BJ (cell line): ENCODE results near the gene ZNF410. TPM values are rescaled to one million over a fixed set of nuclear protein-coding genes. Genes with fewer than 3 reads are reported as not detected.
A peak's percentile ranks its signal among the peaks of the same experiment; 100 is the strongest.

ENCODE experiments used
- CTCF ChIA-PET: fragments of 350-600 bp; formaldehyde crosslinking; extraction: SDS; loops from one replicate; lab custom pipeline; 2021; ENCODE audit warnings: antibody characterized with exemption, inconsistent platforms; lab: Yijun Ruan, JAX
- POLR2A ChIA-PET: fragments of 300-600 bp; sonication (Branson Sonifier 250); formaldehyde crosslinking; extraction: SDS; loops from one replicate; lab custom pipeline; 2021; ENCODE audit warnings: antibody characterized with exemption; lab: Charles Lee
- DNase-seq: peaks from one replicate; pipeline ENCODE4 v3.0.0-alpha.2; 2011; ENCODE audit warnings: low read depth
- H3K27me3 ChIP-seq: 2 replicates; pipeline ENCODE4 v1.6.0; 2011; ENCODE audit warnings: low read length; ENCODE audit not compliant: control insufficient read depth, insufficient read depth
- H3K36me3 ChIP-seq: 2 replicates; pipeline ENCODE4 v1.5.1; 2011; ENCODE audit warnings: low read length; ENCODE audit not compliant: control insufficient read depth, insufficient read depth
- H3K4me3 ChIP-seq: 2 replicates; pipeline ENCODE4 v1.5.1; 2011; ENCODE audit warnings: low read depth, mild to moderate bottlenecking, control low read depth, low read length
- polyA plus RNA-seq: library from polyadenylated mRNA; depleted of rRNA; stranded (reverse); fragments of >200 nt; gene quantifications from 2 replicates; pipeline ENCODE4 v1.2.3, GENCODE V29; 2011; rRNA removed
- small RNA-seq: library from RNA; depleted of rRNA; stranded (forward); fragments of <200 nt; gene quantifications from one replicate; pipeline ENCODE3, GENCODE V24; 2012; ENCODE audit warnings: low replicate concordance, low read depth; ENCODE audit not compliant: insufficient read length
- TF ChIP-seq, protein P1 (sequence below): IDR thresholded peaks from 2 replicates; pipeline ENCODE4 v1.5.1; 2011; ENCODE audit warnings: low read depth, mild to moderate bottlenecking, control low read depth, inconsistent platforms, low read length, moderate library complexity; ENCODE audit not compliant: insufficient read depth

The ZNF410 gene
- polyA plus RNA-seq, 1 experiment = 44.8 TPM

DNA sequence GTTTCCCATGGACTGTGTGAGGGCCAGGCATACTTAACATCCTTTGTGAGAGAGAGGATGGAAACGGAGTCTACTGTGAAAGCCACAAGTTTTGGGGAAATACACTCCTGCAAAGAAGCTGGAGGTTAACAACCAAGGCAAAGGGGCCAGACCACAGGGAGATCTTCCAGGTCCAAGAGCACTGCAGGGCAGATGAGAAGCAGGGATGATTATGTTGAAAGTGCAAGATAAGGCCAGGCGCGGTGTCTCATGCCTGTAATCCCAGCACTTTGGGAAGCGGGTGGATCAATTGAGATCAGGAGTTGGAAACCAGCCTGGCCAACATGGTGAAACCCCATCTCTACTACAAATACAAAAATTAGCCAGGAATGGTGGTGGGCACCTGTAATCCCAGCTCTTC is 78.6 kb downstream of the ZNF410 start:
- POLR2A ChIA-PET = no interaction called here
- TF ChIP-seq, protein P1, sequence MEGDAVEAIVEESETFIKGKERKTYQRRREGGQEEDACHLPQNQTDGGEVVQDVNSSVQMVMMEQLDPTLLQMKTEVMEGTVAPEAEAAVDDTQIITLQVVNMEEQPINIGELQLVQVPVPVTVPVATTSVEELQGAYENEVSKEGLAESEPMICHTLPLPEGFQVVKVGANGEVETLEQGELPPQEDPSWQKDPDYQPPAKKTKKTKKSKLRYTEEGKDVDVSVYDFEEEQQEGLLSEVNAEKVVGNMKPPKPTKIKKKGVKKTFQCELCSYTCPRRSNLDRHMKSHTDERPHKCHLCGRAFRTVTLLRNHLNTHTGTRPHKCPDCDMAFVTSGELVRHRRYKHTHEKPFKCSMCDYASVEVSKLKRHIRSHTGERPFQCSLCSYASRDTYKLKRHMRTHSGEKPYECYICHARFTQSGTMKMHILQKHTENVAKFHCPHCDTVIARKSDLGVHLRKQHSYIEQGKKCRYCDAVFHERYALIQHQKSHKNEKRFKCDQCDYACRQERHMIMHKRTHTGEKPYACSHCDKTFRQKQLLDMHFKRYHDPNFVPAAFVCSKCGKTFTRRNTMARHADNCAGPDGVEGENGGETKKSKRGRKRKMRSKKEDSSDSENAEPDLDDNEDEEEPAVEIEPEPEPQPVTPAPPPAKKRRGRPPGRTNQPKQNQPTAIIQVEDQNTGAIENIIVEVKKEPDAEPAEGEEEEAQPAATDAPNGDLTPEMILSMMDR = no peak
- no peak for DNase-seq
- H3K4me3 ChIP-seq = no peak overlapping the region
- H3K27me3 ChIP-seq = no peaks in the 10 kb centered on the region
- CTCF ChIA-PET = interaction anchor here (1.2 kb wide), 1 partner anchor 9 kb away, joined by 5 read pairs; no protein-coding TSS in a partner anchor
- H3K36me3 ChIP-seq = peaks cover 15% of the 10 kb centered on the region

DNA sequence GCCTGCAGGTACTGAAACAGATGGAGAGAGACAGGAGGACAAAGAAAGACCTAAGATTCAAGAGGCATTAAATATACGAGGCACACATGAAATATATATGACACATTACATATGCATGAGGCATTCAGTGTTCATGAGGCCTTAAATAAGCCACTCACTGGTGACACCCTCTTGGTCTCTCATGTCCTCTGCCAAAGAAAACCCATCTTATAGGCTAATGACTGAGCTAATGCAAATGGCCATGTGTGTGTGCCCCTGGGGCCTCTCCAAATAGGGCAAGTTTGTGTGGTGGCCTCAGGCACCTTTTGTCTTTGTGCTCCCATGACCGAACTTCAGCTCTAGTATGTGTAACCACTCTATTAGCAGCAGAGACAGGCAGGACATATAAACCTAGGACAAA is 82.2 kb downstream of the ZNF410 start:
- TF ChIP-seq, protein P1 = no peak
- CTCF ChIA-PET = no interaction called here

DNA sequence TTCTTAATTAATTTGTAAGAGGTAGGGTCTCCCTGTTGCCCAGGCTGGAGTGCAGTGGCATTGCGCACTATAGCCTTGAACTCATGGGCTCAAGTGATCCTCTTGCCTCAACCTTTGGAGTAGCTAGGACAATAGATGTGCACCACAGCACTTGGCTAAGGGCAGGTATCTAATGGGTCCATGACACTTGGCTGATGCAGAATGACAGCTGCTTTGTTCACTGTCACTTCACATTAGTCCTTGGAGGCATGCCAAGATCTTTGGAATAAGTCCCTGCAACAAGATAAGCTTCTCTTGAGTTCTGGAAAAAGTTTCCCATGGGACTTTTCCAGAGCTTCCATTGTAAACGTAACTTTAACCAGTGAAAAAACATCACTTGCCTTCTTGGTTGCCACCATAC is 86.8 kb downstream of the ZNF410 start:
- TF ChIP-seq, protein P1 = no peak
- CTCF ChIA-PET = interaction anchor here (1.2 kb wide), 1 partner anchor 14 kb away, joined by 3 read pairs; no protein-coding TSS in a partner anchor
- POLR2A ChIA-PET = no interaction called here
- no peak for DNase-seq
- Histone ChIP-seq H3K4me3 (no peak overlapping the region), H3K27me3 (no peaks in the 10 kb centered on the region), H3K36me3 (peaks cover 7% of the 10 kb centered on the region)

More for the DNA sequence above, 82.2 kb downstream of the ZNF410 start:
- H3K36me3 ChIP-seq = peaks cover 12% of the 10 kb centered on the region
- no peaks in the 10 kb centered on the region for H3K27me3 ChIP-seq
- no peak overlapping the region for H3K4me3 ChIP-seq
- POLR2A ChIA-PET = no interaction called here
- DNase-seq = no peak

DNA sequence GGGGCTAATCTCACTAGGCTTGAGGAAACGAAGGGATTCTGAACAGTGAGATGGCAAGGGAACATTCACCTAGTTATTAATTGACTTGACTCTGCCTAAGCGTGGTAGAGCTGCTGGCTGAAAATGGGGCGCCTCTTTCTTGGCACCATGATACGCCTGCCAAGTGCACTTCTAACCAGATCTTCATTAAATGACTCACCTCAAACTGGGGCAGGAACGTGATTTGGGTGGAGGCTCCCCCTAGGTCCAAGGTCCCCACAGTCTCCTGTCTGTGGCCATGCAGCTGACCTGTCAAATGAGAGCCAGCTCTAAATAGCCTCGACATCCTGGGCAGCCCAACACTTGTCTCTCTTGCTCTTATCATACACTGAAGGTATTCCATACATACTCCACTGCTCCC is 89.5 kb downstream of the ZNF410 start:
- no peak for DNase-seq
- ChIA-PET POLR2A (no interaction called here), CTCF (no interaction called here)
- H3K4me3 ChIP-seq = no peak overlapping the region
- H3K27me3 ChIP-seq = no peaks in the 10 kb centered on the region
- peaks cover 4% of the 10 kb centered on the region for H3K36me3 ChIP-seq
- TF ChIP-seq, protein P1 = no peak

DNA sequence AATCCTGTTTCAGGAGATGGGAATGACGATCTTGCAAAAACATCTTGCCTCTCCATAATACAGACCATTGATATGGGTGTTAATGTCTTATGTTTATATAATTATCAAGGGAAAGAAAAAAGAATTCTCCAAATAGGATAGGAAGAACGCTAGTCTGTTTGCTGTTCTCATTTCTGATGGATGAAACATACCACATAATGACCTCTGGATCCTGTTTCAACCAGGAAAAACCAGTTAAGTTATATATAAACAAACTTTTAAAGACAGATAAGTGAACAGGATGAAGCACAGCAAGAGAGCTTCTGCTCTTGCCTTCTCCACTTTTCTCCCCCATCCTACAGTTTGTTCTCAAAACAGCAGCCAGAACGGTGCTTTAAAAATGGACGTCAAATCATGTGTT is 91.2 kb downstream of the ZNF410 start:
- ChIA-PET POLR2A (interaction anchor here (0.7 kb wide), 1 partner anchor 28 kb away, joined by 3 read pairs; the partner anchor contains the start of gene FAM161B), CTCF (no interaction called here)
- Histone ChIP-seq H3K4me3 (no peak overlapping the region), H3K27me3 (no peaks in the 10 kb centered on the region), H3K36me3 (peaks cover 1% of the 10 kb centered on the region)
- peak; percentile 9 for DNase-seq
- TF ChIP-seq, protein P1 = no peak

Small RNA genes within 50 kb of the gene (small RNA-seq; reads per million reads assigned to genes)
- gene AC005520.4 = not detected
- not detected for gene RF00019

Other genes with a start within 250 kb of the ZNF410 start
- 2.4 and 6.6 TPM in 2 replicates for gene DNAL1, start 241.9 kb upstream of the ZNF410 start, polyA plus RNA-seq
- 8.8 and 11.6 TPM in 2 replicates for gene PNMA1, start 172.5 kb upstream of the ZNF410 start, polyA plus RNA-seq
- 1.3 and 3.0 TPM in 2 replicates for gene PTGR2, start 35.0 kb upstream of the ZNF410 start, polyA plus RNA-seq
- gene FAM161B, start 63.2 kb downstream of the ZNF410 start, polyA plus RNA-seq = 2.5 and 2.6 TPM in 2 replicates
- gene COQ6, start 63.4 kb downstream of the ZNF410 start, polyA plus RNA-seq = 31.5 and 38.2 TPM in 2 replicates
- 8.9 and 12.4 TPM in 2 replicates for gene ENTPD5, start 132.4 kb downstream of the ZNF410 start, polyA plus RNA-seq
- gene BBOF1, start 132.5 kb downstream of the ZNF410 start, polyA plus RNA-seq = 3.5 and 7.5 TPM in 2 replicates
- gene ALDH6A1, start 197.6 kb downstream of the ZNF410 start, polyA plus RNA-seq = 9.1 and 10.6 TPM in 2 replicates
- 7.4 and 7.7 TPM in 2 replicates for gene LIN52, start 198.1 kb downstream of the ZNF410 start, polyA plus RNA-seq